A549 (cell line): ENCODE results near the gene SLIT1. TPM values are rescaled to one million over a fixed set of nuclear protein-coding genes. Genes with fewer than 3 reads are reported as not detected.

Experiments used
- ATAC-seq, 2 experiments: fragments of 200-7000 bp in 1 of 2; fragments of >200 bp in 1 of 2; cut with Nextera tagmentation in 1 of 2; cut with Tn5 transposase in 1 of 2; 3 replicates each; pipeline versions ENCODE4 v1.8.0 to v1.9.1; 2018 to 2020; ENCODE audit warnings: mild to moderate bottlenecking in 1 of 2, moderate library complexity in 1 of 2
- CTCF ChIA-PET: fragments of 300-600 bp; sonication (Branson Sonifier 250); formaldehyde crosslinking; extraction: SDS; loops from one replicate; lab custom pipeline; 2021; ENCODE audit warnings: antibody characterized with exemption, inconsistent platforms; lab: Yijun Ruan, JAX
- POLR2A ChIA-PET: fragments of 350-600 bp; formaldehyde crosslinking; extraction: SDS; loops from one replicate; lab custom pipeline; 2021; ENCODE audit warnings: antibody characterized with exemption, inconsistent platforms; lab: Yijun Ruan, JAX
- DNase-seq, 2 experiments: peaks; one replicate each; pipeline versions ENCODE4 v3.0.0 to v3.0.0-alpha.2; 2011 to 2016; ENCODE audit warnings: low read depth in 1 of 2, low spot score in 1 of 2
- FAIRE-seq: peaks from 2 replicates; lab custom pipeline; 2011; peaks lifted over from hg19 to GRCh38; lab: Jason Lieb, UNC
- H3K27ac ChIP-seq, 2 experiments: fragments of >200 bp; sonication (Bioruptor Twin); formaldehyde crosslinking; 3 replicates each; pipeline ENCODE4 v1.5.1; 2016 to 2017
- H3K4me1 ChIP-seq: fragments of >200 bp; sonication (Bioruptor Twin); formaldehyde crosslinking; 3 replicates; pipeline ENCODE4 v1.6.1; 2016
- H3K4me2 ChIP-seq: fragments of >200 bp; sonication (Bioruptor Twin); formaldehyde crosslinking; 3 replicates; pipeline ENCODE4 v1.6.1; 2016
- H3K4me3 ChIP-seq: fragments of >200 bp; sonication (Bioruptor Twin); formaldehyde crosslinking; 3 replicates; pipeline ENCODE4 v1.5.1; 2016
- H3K9me3 ChIP-seq: fragments of >200 bp; sonication (Bioruptor Twin); formaldehyde crosslinking; 3 replicates; pipeline ENCODE4 v1.6.1; 2016
- CBX8 ChIP-seq: fragments of 200-600 bp; sonication (generic); IDR thresholded peaks from 2 replicates; pipeline ENCODE4 v1.6.1; 2016
- EHMT2 ChIP-seq: fragments of 200-600 bp; sonication (generic); IDR thresholded peaks from 2 replicates; pipeline ENCODE4 v1.6.1; 2016; ENCODE audit warnings: antibody characterized with exemption, low read depth, mild to moderate bottlenecking, moderate library complexity
- EP300 ChIP-seq, 2 experiments: fragments of >200 bp; sonication (Bioruptor Twin); formaldehyde crosslinking; IDR thresholded peaks; 2 replicates in 1 of 2; 3 replicates in 1 of 2; pipeline ENCODE4 v1.6.1; 2016 to 2017
- GATA3 ChIP-seq: IDR thresholded peaks from 2 replicates; pipeline ENCODE4 v1.6.1; 2012; ENCODE audit warnings: borderline replicate concordance
- HDAC2 ChIP-seq: fragments of 200-600 bp; sonication (generic); IDR thresholded peaks from 2 replicates; pipeline ENCODE4 v1.6.1; 2016
- HES2 ChIP-seq: fragments of >200 bp; sonication (Bioruptor Twin); formaldehyde crosslinking; IDR thresholded peaks from 2 replicates; pipeline ENCODE4 v1.6.1; 2016
- JUN ChIP-seq, 2 experiments: fragments of >200 bp; sonication (Bioruptor Twin); formaldehyde crosslinking; IDR thresholded peaks; 2 replicates in 1 of 2; 3 replicates in 1 of 2; pipeline ENCODE4 v1.6.1; 2016 to 2017
- JUNB ChIP-seq: fragments of >200 bp; sonication (Bioruptor Twin); formaldehyde crosslinking; IDR thresholded peaks from 2 replicates; pipeline ENCODE4 v1.6.1; 2016
- KDM1A ChIP-seq: fragments of 200-600 bp; sonication (generic); IDR thresholded peaks from 2 replicates; pipeline ENCODE4 v1.6.1; 2016; ENCODE audit warnings: low read depth, mild to moderate bottlenecking
- MAFK ChIP-seq: fragments of 450-650 bp; IDR thresholded peaks from 2 replicates; pipeline ENCODE4 v1.6.1; 2014; ENCODE audit not compliant: partially characterized antibody
- MAX ChIP-seq: IDR thresholded peaks from 2 replicates; pipeline ENCODE4 v1.6.1; 2012
- NFE2L2 ChIP-seq: fragments of 150-350 bp; conservative IDR thresholded peaks from 2 replicates; pipeline ENCODE4 v1.6.1; 2014; ENCODE audit warnings: low read length
- PBX3 ChIP-seq: IDR thresholded peaks from 2 replicates; pipeline ENCODE4 v1.6.1; 2012
- PHF8 ChIP-seq: fragments of 200-600 bp; sonication (generic); IDR thresholded peaks from 2 replicates; pipeline ENCODE4 v1.6.1; 2016; ENCODE audit warnings: low read depth, mild to moderate bottlenecking, antibody characterized with exemption, moderate library complexity, borderline replicate concordance
- RARB ChIP-seq: fragments of 250-450 bp; sonication (Bioruptor Pico); IDR thresholded peaks from 2 replicates; pipeline ENCODE4 v1.8.0; 2021; ENCODE audit warnings: mild to moderate bottlenecking, moderate library complexity
- RCOR1 ChIP-seq: fragments of 150-350 bp; IDR thresholded peaks from 2 replicates; pipeline ENCODE4 v1.6.1; 2014; ENCODE audit warnings: antibody characterized with exemption, low read length, low read depth
- RNF2 ChIP-seq: fragments of 200-600 bp; sonication (generic); IDR thresholded peaks from 2 replicates; pipeline ENCODE4 v1.6.1; 2016; ENCODE audit warnings: low read depth, mild to moderate bottlenecking, antibody characterized with exemption, moderate library complexity, borderline replicate concordance
- SREBF2 ChIP-seq: fragments of 450-650 bp; IDR thresholded peaks from 2 replicates; pipeline ENCODE4 v1.6.1; 2014; ENCODE audit warnings: mild to moderate bottlenecking, moderate library complexity
- WGBS: methylation state at CpG from one replicate; pipeline ENCODE4 v1.1.6; 2017; ENCODE audit errors: missing lambda C conversion rate; 5-methylcytosine and 5-hydroxymethylcytosine counted together
- polyA plus RNA-seq, 4 experiments: library from polyadenylated mRNA; depleted of rRNA in 3 of 4; stranded (reverse); fragments of >200 nt; fragmentation: RNase III in 1 of 4; extraction: RNeasy Plus Mini Kit Qiagen cat#74134 plus additional on column Dnase treatment in 1 of 4; gene quantifications; 2 replicates in 3 of 4; 3 replicates in 1 of 4; pipeline ENCODE4 v1.2.3, GENCODE V29; 2011 to 2017

SLIT1 gene
- polyA plus RNA-seq, 2 of the 4 experiments (the other 2 are of a cell fraction): 0.05 to 0.09 TPM

GRCh38 chr10:96949039-96949683, 236.6 kb downstream of the SLIT1 start:
- no peak overlapping the region for H3K27ac ChIP-seq
- TF ChIP-seq RNF2 (no peak), EP300 (IDR thresholded peaks at IDR 0.05) (no peak), RCOR1 (no peak), NFE2L2 (no peak), JUN (IDR thresholded peaks at IDR 0.05) (no peak), PBX3 (no peak), GATA3 (no peak), CBX8 (no peak), JUNB (no peak), HDAC2 (no peak), MAX (no peak), MAFK (no peak), PHF8 (no peak), EHMT2 (no peak), KDM1A (no peak), HES2 (no peak), RARB (no peak), SREBF2 (no peak)
- no peak overlapping the region for H3K4me3 ChIP-seq
- H3K9me3 ChIP-seq: no peaks in the 10 kb centered on the region
- WGBS: 82% methylated on average over 5 of the region's 5 CpGs
- H3K4me2 ChIP-seq: no peak overlapping the region
- no peak for FAIRE-seq
- ChIA-PET POLR2A (no interaction called here), CTCF (interaction anchor here (0.7 kb wide), 1 partner anchor 467 kb away, joined by 3 read pairs; no protein-coding TSS in a partner anchor)
- DNase-seq: no peak
- no peak for ATAC-seq
- H3K4me1 ChIP-seq: no peaks in the 10 kb centered on the region

Other genes with a start within 250 kb of the SLIT1 start
- 11.9 and 13.9 TPM in 2 replicates for gene ARHGAP19, start 106.7 kb upstream of the SLIT1 start, polyA plus RNA-seq (2011; rRNA removed)
- 6.0 to 6.9 TPM (median 6.6 TPM) in 3 replicates for gene ARHGAP19, start 106.7 kb upstream of the SLIT1 start, polyA plus RNA-seq (2017; fragmentation: RNase III; extraction: RNeasy Plus Mini Kit Qiagen cat#74134 plus additional on column Dnase treatment)
- 1.3 and 1.5 TPM in 2 replicates for gene FRAT1, start 133.3 kb upstream of the SLIT1 start, polyA plus RNA-seq (2011; rRNA removed)
- 1.2 to 2.3 TPM (median 2.0 TPM) in 3 replicates for gene FRAT1, start 133.3 kb upstream of the SLIT1 start, polyA plus RNA-seq (2017; fragmentation: RNase III; extraction: RNeasy Plus Mini Kit Qiagen cat#74134 plus additional on column Dnase treatment)
- gene FRAT2, start 148.8 kb upstream of the SLIT1 start, polyA plus RNA-seq (2011; rRNA removed): 4.1 and 4.4 TPM in 2 replicates
- 2.8 to 5.0 TPM (median 3.9 TPM) in 3 replicates for gene FRAT2, start 148.8 kb upstream of the SLIT1 start, polyA plus RNA-seq (2017; fragmentation: RNase III; extraction: RNeasy Plus Mini Kit Qiagen cat#74134 plus additional on column Dnase treatment)
- 38.1 and 40.8 TPM in 2 replicates for gene RRP12, start 215.4 kb upstream of the SLIT1 start, polyA plus RNA-seq (2011; rRNA removed)
- gene RRP12, start 215.4 kb upstream of the SLIT1 start, polyA plus RNA-seq (2017; fragmentation: RNase III; extraction: RNeasy Plus Mini Kit Qiagen cat#74134 plus additional on column Dnase treatment): 37.0 to 43.9 TPM (median 37.9 TPM) in 3 replicates
- 459 and 516 TPM in 2 replicates for gene PGAM1, start 240.2 kb upstream of the SLIT1 start, polyA plus RNA-seq (2011; rRNA removed)
- gene PGAM1, start 240.2 kb upstream of the SLIT1 start, polyA plus RNA-seq (2017; fragmentation: RNase III; extraction: RNeasy Plus Mini Kit Qiagen cat#74134 plus additional on column Dnase treatment): 516 to 557 TPM (median 525 TPM) in 3 replicates